K562 (cell line): Measurements from ENCODE around the gene RHD. TPM values are rescaled to one million over a fixed set of nuclear protein-coding genes. Genes with fewer than 3 reads are reported as not detected.

ENCODE experiments used
- ARID1B ChIP-seq: fragments of 450-650 bp; IDR thresholded peaks from 2 replicates; pipeline ENCODE4 v1.6.1; 2016; ENCODE audit warnings: antibody characterized with exemption, mild to moderate bottlenecking, inconsistent platforms
- BRCA1 ChIP-seq, 2 experiments: fragments of 450-650 bp in 1 of 2; sonication (generic) in 1 of 2; formaldehyde crosslinking in 1 of 2; IDR thresholded peaks; 2 replicates each; pipeline versions ENCODE4 v1.5.0 to v1.6.1; 2017 to 2020; ENCODE audit warnings: mild to moderate bottlenecking in 1 of 2, missing genetic modification reagents in 1 of 2
- CAMTA2 ChIP-seq: fragments of 250-450 bp; sonication (Bioruptor Pico); conservative IDR thresholded peaks from 2 replicates; pipeline ENCODE4 v1.5.1; 2022
- CHD4 ChIP-seq: fragments of 200-600 bp; sonication (generic); IDR thresholded peaks from 3 replicates; pipeline ENCODE4 v1.6.1; 2012; ENCODE audit warnings: low read depth, mild to moderate bottlenecking, mixed read lengths, low read length, inconsistent platforms; ENCODE audit not compliant: insufficient read depth, insufficient replicate concordance, poor library complexity, severe bottlenecking
- CXXC5 ChIP-seq: fragments of 250-450 bp; sonication (Bioruptor Pico); IDR thresholded peaks from 2 replicates; pipeline ENCODE4 v1.8.0; 2022; ENCODE audit warnings: inconsistent platforms, mild to moderate bottlenecking, moderate library complexity
- EGR1 ChIP-seq: fragments of 450-650 bp; conservative IDR thresholded peaks from 2 replicates; pipeline ENCODE4 v1.6.1; 2017; ENCODE audit warnings: mild to moderate bottlenecking
- ETV6 ChIP-seq, 3 experiments: fragments of 150-350 bp in 1 of 3; sonication (generic) in 1 of 3; formaldehyde crosslinking in 1 of 3; IDR thresholded peaks; 2 replicates each; pipeline versions ENCODE4 v1.6.1 to v1.8.0; 2014 to 2022; ENCODE audit warnings: borderline replicate concordance in 2 of 3, low read depth in 2 of 3, antibody characterized with exemption in 1 of 3, low read length in 1 of 3, mild to moderate bottlenecking in 1 of 3, missing genetic modification reagents in 1 of 3
- HNRNPK ChIP-seq: fragments of 200-400 bp; formaldehyde crosslinking; IDR thresholded peaks from one replicate; pipeline ENCODE4 v1.6.1; 2018; ENCODE audit warnings: mild to moderate bottlenecking, low read depth, low read length; ENCODE audit not compliant: poor library complexity, severe bottlenecking
- MEIS2 ChIP-seq: fragments of 450-650 bp; IDR thresholded peaks from 2 replicates; pipeline ENCODE4 v1.6.1; 2014; ENCODE audit warnings: mild to moderate bottlenecking; ENCODE audit not compliant: partially characterized antibody
- POLR2AphosphoS5 ChIP-seq: IDR thresholded peaks from 2 replicates; pipeline ENCODE4 v1.6.1; 2011; ENCODE audit warnings: mild to moderate bottlenecking, low read depth, low read length, moderate library complexity; ENCODE audit not compliant: control insufficient read depth, insufficient read depth
- RBM14 ChIP-seq: fragments of 200-400 bp; formaldehyde crosslinking; IDR thresholded peaks from 2 replicates; pipeline ENCODE4 v1.6.1; 2018; ENCODE audit warnings: low read depth, mild to moderate bottlenecking, low read length, moderate library complexity, borderline replicate concordance; ENCODE audit not compliant: insufficient read depth
- SAFB2 ChIP-seq: fragments of 200-400 bp; formaldehyde crosslinking; IDR thresholded peaks from 2 replicates; pipeline ENCODE4 v1.6.1; 2018; ENCODE audit warnings: borderline replicate concordance, low read length, low read depth, moderate library complexity; ENCODE audit not compliant: severe bottlenecking
- SIX5 ChIP-seq, 2 experiments: IDR thresholded peaks; 2 replicates each; pipeline ENCODE4 v1.6.1; 2011; ENCODE audit warnings: low read length in 2 of 2, borderline replicate concordance in 1 of 2, low read depth in 1 of 2, mild to moderate bottlenecking in 1 of 2, moderate library complexity in 1 of 2; ENCODE audit not compliant: insufficient read depth in 1 of 2
- TAF9B ChIP-seq: fragments of 450-650 bp; IDR thresholded peaks from 2 replicates; pipeline ENCODE4 v1.6.1; 2018; ENCODE audit warnings: mild to moderate bottlenecking; ENCODE audit not compliant: partially characterized antibody
- ZBTB33 ChIP-seq: sonication (generic); formaldehyde crosslinking; IDR thresholded peaks from 2 replicates; pipeline ENCODE4 v1.8.1; 2023; ENCODE audit warnings: mild to moderate bottlenecking, missing genetic modification reagents
- ZBTB9 ChIP-seq: fragments of 450-650 bp; formaldehyde crosslinking; IDR thresholded peaks from 2 replicates; pipeline ENCODE4 v1.4.0; 2020; ENCODE audit warnings: mild to moderate bottlenecking, moderate library complexity
- ZNF408 ChIP-seq: fragments of 250-450 bp; sonication (Bioruptor Pico); IDR thresholded peaks from 2 replicates; pipeline ENCODE4 v1.4.0; 2020; ENCODE audit warnings: low read depth, mild to moderate bottlenecking, moderate library complexity
- ZNF511 ChIP-seq: sonication (generic); formaldehyde crosslinking; IDR thresholded peaks from 2 replicates; pipeline ENCODE4 v1.8.0; 2022; ENCODE audit warnings: mild to moderate bottlenecking, missing genetic modification reagents
- ZNF586 ChIP-seq: fragments of 450-650 bp; formaldehyde crosslinking; conservative IDR thresholded peaks from 2 replicates; pipeline ENCODE4 v1.4.0; 2020; ENCODE audit warnings: mild to moderate bottlenecking, moderate library complexity
- polyA plus RNA-seq, 8 experiments: library from polyadenylated mRNA; depleted of rRNA in 4 of 8; stranded (reverse) in 5 of 8; unstranded in 3 of 8; fragments of >200 nt; fragmentation: Nextera tagmentation in 2 of 8; fragmentation: Illumina TruSeq in 1 of 8; extraction: Ambion mirVana in 2 of 8; extraction: Trizol in 1 of 8; gene quantifications; 2 replicates each; pipeline versions ENCODE4 v1.2.1 to v1.2.3, GENCODE V29; 2011 to 2014; ENCODE audit warnings: inconsistent platforms in 1 of 8, missing spikeins in 1 of 8
- total RNA-seq, 7 experiments: library from RNA; depleted of rRNA in 6 of 7; stranded (reverse); fragments of >200 nt in 6 of 7; fragmentation: Illumina TruSeq in 2 of 7; extraction: Trizol in 2 of 7; gene quantifications; 2 replicates each; pipeline versions ENCODE4 v1.2.1 to v1.2.3, GENCODE V29; 2011 to 2021; ENCODE audit warnings: low replicate concordance in 1 of 7

Gene RHD
- total and polyA plus RNA-seq, 9 of the 15 experiments (the other 6 are each of a cell fraction or from before 2014, with no cell fraction given) = 8.8 to 32.4 (median 15.0) TPM

GRCh38 chr1:25338188-25338981 lies 66.1 kb downstream of the RHD start, which contains the start of gene TMEM50A (continued):
- TF ChIP-seq SAFB2 = no peak
- TF ChIP-seq CHD4 = peak; percentile 61
- 0 out of 2 replicates have a peak, but pooled peaks have one; percentile 45 for TF ChIP-seq RBM14
- no peak for TF ChIP-seq HNRNPK
- no peak for TF ChIP-seq EGR1
- peak; percentile 75; the same call in 1 of the 2 replicates for TF ChIP-seq POLR2AphosphoS5
- peak; percentile 34 for TF ChIP-seq ARID1B
- peak; percentile 84 for TF ChIP-seq MEIS2
- TF ChIP-seq ETV6 (IDR thresholded peaks at IDR 0.05; ENCODE audit: borderline replicate concordance in 1 of 2, low read depth in 2 of 2, low read length in 1 of 2) = no peak
- TF ChIP-seq ETV6 (CRISPR knock-in tag; IDR thresholded peaks at IDR 0.05; ENCODE audit: borderline replicate concordance) = no peak
- 0 out of 2 replicates have a peak, but pooled peaks have one; percentile 26 for TF ChIP-seq CAMTA2 (CRISPR knock-in tag)
- no peak for TF ChIP-seq ZNF408 (CRISPR knock-in tag)
- TF ChIP-seq SIX5 (IDR thresholded peaks at IDR 0.05; ENCODE audit: borderline replicate concordance in 1 of 2, insufficient read depth in 1 of 2, low read depth in 1 of 2, low read length in 2 of 2) = no peak
- TF ChIP-seq ZNF586 (CRISPR knock-in tag) = no peak
- TF ChIP-seq ZBTB33 (CRISPR knock-in tag) = 0 out of 2 replicates have a peak, but pooled peaks have one; percentile 5
- TF ChIP-seq ZBTB9 = 0 out of 2 replicates have a peak, but pooled peaks have one; percentile 56
- peak; percentile 80 for TF ChIP-seq CXXC5
- TF ChIP-seq TAF9B = peak; percentile 70
- no peak for TF ChIP-seq BRCA1 (IDR thresholded peaks at IDR 0.05)
- no peak for TF ChIP-seq BRCA1 (CRISPR knock-in tag; IDR thresholded peaks at IDR 0.05)
- peak; percentile 88; the same call in 1 of the 2 replicates for TF ChIP-seq ZNF511 (CRISPR knock-in tag)
